AG04449 (cell line): ENCODE results near the gene ARHGAP26.
A peak's percentile ranks its signal among the peaks of the same experiment; 100 is the strongest.

Experiments
- CTCF ChIA-PET: fragments of 350-600 bp; formaldehyde crosslinking; extraction: SDS; loops from one replicate; lab custom pipeline; 2021; ENCODE audit warnings: antibody characterized with exemption; lab: Yijun Ruan, JAX
- POLR2A ChIA-PET: fragments of 400-600, 350-600 bp; formaldehyde crosslinking; extraction: SDS; loops from one replicate; lab custom pipeline; 2020; ENCODE audit warnings: antibody characterized with exemption, inconsistent platforms; lab: Yijun Ruan, JAX
- DNase-seq: peaks from one replicate; pipeline ENCODE4 v3.0.0-alpha.2; 2010; ENCODE audit warnings: low read depth, low spot score
- H3K4me3 ChIP-seq: 2 replicates; pipeline ENCODE4 v1.5.1; 2011; ENCODE audit warnings: low read depth, mild to moderate bottlenecking, control low read depth, low read length
- TF ChIP-seq, protein P1 (sequence below): IDR thresholded peaks from one replicate; pipeline ENCODE4 v1.5.1; 2011; ENCODE audit warnings: mild to moderate bottlenecking, moderate library complexity, low read length, control low read depth, inconsistent platforms; ENCODE audit not compliant: insufficient read depth; ENCODE audit errors: missing control alignments

The ARHGAP26 gene

DNA sequence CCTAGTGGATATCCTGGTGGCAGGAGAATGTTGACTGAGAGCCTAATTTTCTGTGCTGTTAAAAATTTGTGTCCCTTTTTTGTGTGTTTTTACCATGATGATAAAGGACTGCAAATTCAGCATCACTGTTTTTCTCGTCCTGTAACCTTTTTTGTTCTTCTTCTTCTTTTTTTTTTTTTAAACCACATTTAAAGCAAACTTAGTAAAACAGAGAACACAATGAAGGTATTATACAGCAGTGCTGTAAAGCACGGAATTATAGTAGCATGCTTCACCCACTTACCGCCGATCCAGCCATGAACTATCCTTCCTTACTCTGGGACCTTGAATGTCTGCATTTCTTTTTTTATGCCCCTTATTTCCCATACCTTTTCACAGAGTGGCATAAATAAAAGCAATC is 280.0 kb downstream of the ARHGAP26 start:
- TF ChIP-seq, protein P1, sequence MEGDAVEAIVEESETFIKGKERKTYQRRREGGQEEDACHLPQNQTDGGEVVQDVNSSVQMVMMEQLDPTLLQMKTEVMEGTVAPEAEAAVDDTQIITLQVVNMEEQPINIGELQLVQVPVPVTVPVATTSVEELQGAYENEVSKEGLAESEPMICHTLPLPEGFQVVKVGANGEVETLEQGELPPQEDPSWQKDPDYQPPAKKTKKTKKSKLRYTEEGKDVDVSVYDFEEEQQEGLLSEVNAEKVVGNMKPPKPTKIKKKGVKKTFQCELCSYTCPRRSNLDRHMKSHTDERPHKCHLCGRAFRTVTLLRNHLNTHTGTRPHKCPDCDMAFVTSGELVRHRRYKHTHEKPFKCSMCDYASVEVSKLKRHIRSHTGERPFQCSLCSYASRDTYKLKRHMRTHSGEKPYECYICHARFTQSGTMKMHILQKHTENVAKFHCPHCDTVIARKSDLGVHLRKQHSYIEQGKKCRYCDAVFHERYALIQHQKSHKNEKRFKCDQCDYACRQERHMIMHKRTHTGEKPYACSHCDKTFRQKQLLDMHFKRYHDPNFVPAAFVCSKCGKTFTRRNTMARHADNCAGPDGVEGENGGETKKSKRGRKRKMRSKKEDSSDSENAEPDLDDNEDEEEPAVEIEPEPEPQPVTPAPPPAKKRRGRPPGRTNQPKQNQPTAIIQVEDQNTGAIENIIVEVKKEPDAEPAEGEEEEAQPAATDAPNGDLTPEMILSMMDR: no peak
- no peak overlapping the region for H3K4me3 ChIP-seq
- ChIA-PET POLR2A (no interaction called here), CTCF (no interaction called here)
- DNase-seq: no peak

DNA sequence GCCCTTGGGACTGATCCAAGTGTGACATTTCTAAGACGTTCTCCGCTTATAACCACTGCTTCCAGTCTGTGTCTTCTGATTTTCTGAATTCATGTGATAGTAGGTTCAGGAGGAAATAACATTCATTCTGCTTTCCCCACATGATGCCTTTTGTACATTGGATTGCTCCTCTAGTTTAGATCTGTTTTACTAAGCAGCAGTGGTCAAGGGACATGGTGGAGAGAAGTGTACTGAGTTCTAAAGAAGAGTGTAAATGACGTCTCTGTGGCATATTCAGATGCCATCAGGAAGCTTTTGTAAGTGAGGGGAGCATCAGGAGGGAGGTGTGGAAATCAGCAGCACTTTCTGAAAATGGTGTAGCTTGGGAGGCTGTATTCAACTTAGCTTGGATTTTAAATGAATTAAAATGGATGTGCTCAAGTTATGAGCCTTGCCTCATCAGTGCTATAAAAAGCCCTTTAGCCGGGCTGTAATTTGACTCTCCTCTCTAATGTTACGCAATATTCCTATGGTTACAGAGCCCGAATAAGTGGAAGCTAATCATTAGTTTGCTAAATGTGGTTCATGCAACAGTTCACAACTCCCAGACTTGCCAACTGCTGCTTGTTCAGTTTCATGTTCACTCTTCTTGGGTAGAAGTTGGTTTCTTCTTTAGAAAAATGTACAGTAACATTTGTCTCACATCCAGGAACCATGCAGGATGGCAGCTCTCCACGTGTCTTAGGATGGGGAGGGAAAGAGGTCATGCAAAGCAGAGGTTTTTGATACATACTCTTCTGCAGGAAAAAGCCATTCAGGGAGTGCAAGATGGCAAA is 281.3 kb downstream of the ARHGAP26 start:
- CTCF ChIA-PET: interaction anchor here (1.2 kb wide), 1 partner anchor 38 kb away, joined by 3 read pairs; no protein-coding TSS in a partner anchor
- POLR2A ChIA-PET: interaction anchor here (1.1 kb wide), 1 partner anchor 106 kb away, joined by 3 read pairs; no protein-coding TSS in a partner anchor
- DNase-seq: peak; percentile 80
- TF ChIP-seq, protein P1: no peak
- no peak overlapping the region for H3K4me3 ChIP-seq

DNA sequence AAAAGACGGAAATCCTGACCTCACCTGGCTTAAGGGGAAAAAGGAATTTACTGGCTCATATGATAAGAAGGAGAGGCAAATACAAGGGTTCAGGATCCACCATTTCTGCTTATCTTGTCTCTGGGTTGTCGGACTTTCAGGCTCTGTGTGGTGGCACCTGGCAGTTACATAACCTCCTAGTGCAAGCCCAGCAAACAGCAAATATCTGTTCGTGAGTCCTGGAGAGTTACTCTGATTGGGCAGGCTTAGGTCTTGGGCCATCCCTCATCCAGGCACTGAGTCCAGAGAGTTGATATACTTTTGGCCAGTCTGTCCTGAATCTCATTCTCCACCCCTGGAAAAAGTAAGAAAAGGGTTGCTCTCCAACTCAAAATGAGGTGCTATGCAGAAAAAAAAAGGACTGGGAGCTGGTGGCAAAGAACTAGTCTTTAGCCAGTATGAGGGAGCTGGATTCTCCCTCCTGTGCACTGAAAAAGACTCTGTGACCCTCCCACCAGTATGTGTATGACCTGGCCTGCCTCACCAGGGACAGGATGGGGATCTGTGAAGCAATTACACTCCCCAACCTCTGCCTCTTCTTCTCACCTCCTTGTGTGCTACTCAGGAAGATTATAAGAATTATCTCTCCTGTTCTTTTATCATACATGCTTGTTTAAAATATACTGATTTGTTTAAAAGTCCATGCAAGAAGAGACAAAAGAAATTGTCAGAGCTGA is 282.9 kb downstream of the ARHGAP26 start:
- ChIA-PET POLR2A (no interaction called here), CTCF (no interaction called here)
- no peak for DNase-seq
- TF ChIP-seq, protein P1: no peak
- no peak overlapping the region for H3K4me3 ChIP-seq

DNA sequence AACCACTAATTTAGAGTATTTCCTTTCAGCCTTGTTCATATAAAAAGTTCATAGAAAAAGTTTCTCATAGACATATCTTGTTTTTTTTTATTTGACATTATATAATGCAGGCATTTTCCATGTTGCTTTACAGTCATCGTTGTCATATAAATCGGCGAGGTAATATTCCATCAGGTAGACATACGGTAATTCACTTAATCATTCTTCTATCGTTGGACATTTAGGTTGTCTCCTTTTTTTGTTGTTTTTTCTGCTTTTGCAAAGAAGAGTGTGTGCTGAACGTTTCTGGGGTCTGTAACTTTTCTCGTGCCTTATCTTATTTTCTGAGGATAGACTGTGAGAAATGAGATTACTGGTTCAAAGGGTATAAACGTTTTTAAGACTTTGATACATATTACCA is 283.6 kb downstream of the ARHGAP26 start:
- TF ChIP-seq, protein P1: no peak

DNA sequence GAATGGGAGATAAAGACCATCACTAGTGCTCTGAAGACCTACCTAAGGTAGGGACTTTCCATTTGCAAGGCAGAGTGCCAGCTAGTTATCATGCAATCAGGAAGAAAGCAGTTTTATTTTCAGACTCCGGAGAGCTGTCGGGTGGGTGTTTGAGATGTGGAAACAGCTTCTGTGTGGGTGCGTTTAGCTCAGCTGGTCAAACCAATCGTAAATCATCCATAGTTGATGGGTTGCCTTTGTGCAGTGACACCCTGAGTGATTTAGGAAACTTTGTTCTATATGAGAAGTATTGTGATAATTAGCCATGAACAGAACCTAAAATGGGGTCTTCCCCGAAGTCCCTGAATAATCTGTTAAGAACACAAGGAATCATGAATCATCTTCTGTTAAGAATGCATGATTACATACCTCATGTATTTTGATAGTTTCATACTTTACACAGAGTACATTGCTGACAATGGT is 284.3 kb downstream of the ARHGAP26 start:
- DNase-seq: no peak
- TF ChIP-seq, protein P1: no peak
- no peak overlapping the region for H3K4me3 ChIP-seq
- ChIA-PET POLR2A (no interaction called here), CTCF (no interaction called here)

More for the DNA sequence above, 283.6 kb downstream of the ARHGAP26 start:
- POLR2A ChIA-PET: no interaction called here
- CTCF ChIA-PET: no interaction called here
- no peak for DNase-seq
- no peak overlapping the region for H3K4me3 ChIP-seq
